GM12878 (cell line): ENCODE measurements around the gene AP1S3. TPM values are rescaled to one million over a fixed set of nuclear protein-coding genes. Genes with fewer than 3 reads are reported as not detected.
A peak's percentile ranks its signal among the peaks of the same experiment; 100 is the strongest.

Experiments used
- ATAC-seq: fragments of 200-7000 bp; cut with Tn5 transposase; 3 replicates; pipeline ENCODE4 v1.9.1; 2020; ENCODE audit warnings: mild to moderate bottlenecking, moderate library complexity
- BruUV-seq: library from RNA; stranded (reverse); fragments of 400-500 nt; replicated peaks from 2 replicates; lab custom pipeline; 2021; lab: Mats Ljungman, UMichigan
- CTCF ChIA-PET: fragments of 300-600 bp; sonication (Branson Sonifier 250); formaldehyde crosslinking; extraction: SDS; loops from one replicate; lab custom pipeline; 2021; ENCODE audit warnings: inconsistent platforms; lab: Yijun Ruan, JAX
- POLR2A ChIA-PET: fragments of 350-600 bp; formaldehyde crosslinking; extraction: SDS; loops from one replicate; lab custom pipeline; 2021; ENCODE audit warnings: inconsistent platforms; lab: Charles Lee
- RAD21 ChIA-PET: fragments of 300-600 bp; sonication (Branson Sonifier 250); formaldehyde crosslinking; loops from one replicate; lab custom pipeline; 2023; ENCODE audit warnings: antibody characterized with exemption; ENCODE audit not compliant: unreplicated experiment; lab: Charles Lee
- SMC1A ChIA-PET: fragments of 300-600 bp; sonication (Branson Sonifier 250); formaldehyde crosslinking; loops from one replicate; lab custom pipeline; 2023; ENCODE audit not compliant: unreplicated experiment, uncharacterized antibody; lab: Charles Lee
- DNase-seq: peaks from one replicate; pipeline ENCODE4 v3.0.0-alpha.2; 2011; ENCODE audit warnings: low read depth, low spot score
- FAIRE-seq: peaks from 3 replicates; lab custom pipeline; 2011; peaks lifted over from hg19 to GRCh38; lab: Jason Lieb, UNC
- H2AFZ ChIP-seq: 2 replicates; pipeline ENCODE4 v1.6.0; 2011; ENCODE audit warnings: low read depth, low read length, control low read depth; ENCODE audit not compliant: control insufficient read depth
- H3K27ac ChIP-seq: 2 replicates; pipeline ENCODE4 v1.5.1; 2011; ENCODE audit warnings: control low read depth; ENCODE audit not compliant: control insufficient read depth, insufficient read depth
- H3K27me3 ChIP-seq, 2 experiments: replicated peaks in 1 of 2; 2 replicates each; pipeline versions ENCODE4 v1.6.0 to v1.6.1; 2011; ENCODE audit warnings: low read length in 1 of 2; ENCODE audit not compliant: control insufficient read depth in 2 of 2, insufficient read depth in 2 of 2
- H3K36me3 ChIP-seq, 2 experiments: 2 replicates each; pipeline ENCODE4 v1.5.1; 2011; ENCODE audit warnings: low read length in 1 of 2; ENCODE audit not compliant: control insufficient read depth in 2 of 2, insufficient read depth in 2 of 2
- H3K4me1 ChIP-seq: 2 replicates; pipeline ENCODE4 v1.6.1; 2011; ENCODE audit warnings: mild to moderate bottlenecking, low read length, moderate library complexity, mixed read lengths; ENCODE audit not compliant: control insufficient read depth, insufficient read depth
- H3K4me2 ChIP-seq: 2 replicates; pipeline ENCODE4 v1.6.0; 2011; ENCODE audit warnings: control low read depth; ENCODE audit not compliant: control insufficient read depth, insufficient read depth
- H3K4me3 ChIP-seq: fragments of 200-600 bp; sonication (generic); 2 replicates; pipeline ENCODE4 v1.5.1; 2016
- H3K79me2 ChIP-seq: 2 replicates; pipeline ENCODE4 v1.6.0; 2011; ENCODE audit warnings: low read length; ENCODE audit not compliant: control insufficient read depth, insufficient read depth
- H3K9ac ChIP-seq: 2 replicates; pipeline ENCODE4 v1.8.0; 2011; ENCODE audit warnings: low read length, control low read depth, mixed read lengths; ENCODE audit not compliant: control insufficient read depth, insufficient read depth
- H3K9me3 ChIP-seq: replicated peaks from 3 replicates; pipeline ENCODE4 v1.5.1; 2011; ENCODE audit warnings: mild to moderate bottlenecking, low read length; ENCODE audit not compliant: control insufficient read depth, insufficient read depth
- H4K20me1 ChIP-seq: 2 replicates; pipeline ENCODE4 v1.6.0; 2011; ENCODE audit not compliant: control insufficient read depth, insufficient read depth
- BRCA1 ChIP-seq: IDR thresholded peaks from 2 replicates; pipeline ENCODE4 v1.6.1; 2011; ENCODE audit warnings: low read depth, low read length, improper control_type of control experiment
- EP300 ChIP-seq, 2 experiments: fragments of 150-350 bp in 1 of 2; IDR thresholded peaks; 2 replicates each; pipeline ENCODE4 v1.6.1; 2011 to 2012; ENCODE audit warnings: low read depth in 2 of 2, low read length in 2 of 2, borderline replicate concordance in 1 of 2, improper control_type of control experiment in 1 of 2, inconsistent platforms in 1 of 2; ENCODE audit not compliant: control insufficient read depth in 1 of 2
- GABPA ChIP-seq: IDR thresholded peaks from 2 replicates; pipeline ENCODE4 v1.6.1; 2014; ENCODE audit warnings: antibody characterized with exemption, low read depth, mild to moderate bottlenecking, inconsistent platforms
- MXI1 ChIP-seq: fragments of 150-350 bp; IDR thresholded peaks from 2 replicates; pipeline ENCODE4 v1.6.1; 2011; ENCODE audit warnings: low read depth, mild to moderate bottlenecking, inconsistent platforms, low read length, improper control_type of control experiment
- NFIC ChIP-seq: IDR thresholded peaks from 2 replicates; pipeline ENCODE4 v1.6.1; 2012; ENCODE audit warnings: low read depth, mild to moderate bottlenecking, inconsistent platforms, low read length, moderate library complexity
- NR2C2 ChIP-seq: IDR thresholded peaks from 2 replicates; pipeline ENCODE4 v1.6.1; 2011; ENCODE audit warnings: borderline replicate concordance, low read depth; ENCODE audit not compliant: control insufficient read depth, insufficient read length
- NR2F1 ChIP-seq: fragments of 450-650 bp; conservative IDR thresholded peaks from 2 replicates; pipeline ENCODE4 v1.6.1; 2017; ENCODE audit warnings: mild to moderate bottlenecking
- POLR2AphosphoS2 ChIP-seq: IDR thresholded peaks from 2 replicates; pipeline ENCODE4 v1.6.1; 2011; ENCODE audit warnings: low read depth, mild to moderate bottlenecking, low read length, improper control_type of control experiment, moderate library complexity
- RAD21 ChIP-seq: IDR thresholded peaks from 2 replicates; pipeline ENCODE4 v1.6.1; 2011; ENCODE audit warnings: mild to moderate bottlenecking, low read depth, low read length, moderate library complexity; ENCODE audit not compliant: insufficient read depth
- RB1 ChIP-seq: fragments of 450-650 bp; formaldehyde crosslinking; IDR thresholded peaks from 2 replicates; pipeline ENCODE4 v1.6.1; 2017; ENCODE audit warnings: mild to moderate bottlenecking, borderline replicate concordance
- SUPT20H ChIP-seq: IDR thresholded peaks from 2 replicates; pipeline ENCODE4 v1.6.1; 2011; ENCODE audit warnings: low read depth, mild to moderate bottlenecking, low read length, moderate library complexity, borderline replicate concordance; ENCODE audit not compliant: control insufficient read depth
- TCF12 ChIP-seq: IDR thresholded peaks from 2 replicates; pipeline ENCODE4 v1.6.1; 2011; ENCODE audit warnings: low read depth, mild to moderate bottlenecking, low read length
- ZSCAN29 ChIP-seq: fragments of 450-650 bp; IDR thresholded peaks from 2 replicates; pipeline ENCODE4 v1.6.1; 2017; ENCODE audit warnings: mild to moderate bottlenecking, moderate library complexity
- WGBS: methylation state at CpG from one replicate; pipeline ENCODE4 v1.1.6; 2016; ENCODE audit warnings: low lambda C conversion rate; ENCODE audit not compliant: insufficient replicate concordance, insufficient coverage; ENCODE audit errors: missing lambda C conversion rate; 5-methylcytosine and 5-hydroxymethylcytosine counted together
- in situ Hi-C: fragments of 300-500 bp; cut with MboI; formaldehyde crosslinking; loops from 9 replicates; pipeline ENCODE4 v1.14.3; 2018; ENCODE audit warnings: mixed read lengths
- intact Hi-C: fragments of 100-400 bp; cut with micrococcal nuclease; formaldehyde crosslinking; loops from one replicate; pipeline ENCODE4 v1.14.2; 2022; ENCODE audit not compliant: unreplicated experiment
- polyA plus RNA-seq, 11 experiments: library from polyadenylated mRNA; depleted of rRNA in 4 of 11; unstranded in 6 of 11; stranded (reverse) in 5 of 11; fragments of >200 nt; fragmentation: Nextera tagmentation in 4 of 11; fragmentation: Illumina TruSeq in 1 of 11; extraction: Ambion mirVana in 4 of 11; extraction: Trizol in 1 of 11; gene quantifications; 1 replicate in 1 of 11; 2 replicates in 10 of 11; pipeline versions ENCODE4 v1.2.1 to v1.2.3, GENCODE V29; 2011 to 2016; ENCODE audit warnings: inconsistent platforms in 2 of 11, missing spikeins in 2 of 11, low read depth in 1 of 11
- total RNA-seq, 4 experiments: library from RNA; depleted of rRNA in 3 of 4; stranded (reverse); fragments of >200 nt in 3 of 4; fragmentation: Illumina TruSeq in 1 of 4; extraction: Trizol in 1 of 4; gene quantifications; 2 replicates each; pipeline versions ENCODE4 v1.2.1 to v1.2.3, GENCODE V29; 2013 to 2021
- TF ChIP-seq, protein P1 (sequence below): fragments of 450-650 bp; IDR thresholded peaks from 2 replicates; pipeline ENCODE4 v1.6.1; 2016; ENCODE audit warnings: mild to moderate bottlenecking

AP1S3 gene
- total and polyA plus RNA-seq, 10 of the 15 experiments (the other 5 are each of a cell fraction or from before 2014, with no cell fraction given) = 2.6 to 14.3 (median 9.2) TPM

GRCh38 chr2:223811757-223812156, 25.6 kb downstream of the AP1S3 start:
- CTCF ChIA-PET = no interaction called here
- Histone ChIP-seq H3K79me2 (peaks cover 4% of the 10 kb centered on the region), H3K27me3 (no peaks in the 10 kb centered on the region), H3K9ac (no peak overlapping the region)
- no TSS peak for BruUV-seq
- no peak for ATAC-seq
- 96% methylated on average over 2 of the region's 2 CpGs for WGBS
- SMC1A ChIA-PET = interaction anchor here (0.6 to 1.2 kb wide), 2 partner anchors 14 to 857 kb away, joined by 3 to 4 read pairs; no protein-coding TSS in a partner anchor
- intact Hi-C loops = no loop called here
- no peak for TF ChIP-seq ZSCAN29
- TF ChIP-seq BRCA1 = no peak
- no peak for TF ChIP-seq POLR2AphosphoS2
- no peak for TF ChIP-seq SUPT20H
- no peak for TF ChIP-seq GABPA
- no peak for TF ChIP-seq NR2F1
- TF ChIP-seq RB1 = no peak
- no peak for TF ChIP-seq TCF12
- TF ChIP-seq MXI1 = no peak
- TF ChIP-seq RAD21 = no peak
- no peak for TF ChIP-seq EP300 (IDR thresholded peaks at IDR 0.05; ENCODE audit: borderline replicate concordance in 1 of 2, control insufficient read depth in 1 of 2, low read depth in 2 of 2, low read length in 2 of 2)
- TF ChIP-seq, protein P1, sequence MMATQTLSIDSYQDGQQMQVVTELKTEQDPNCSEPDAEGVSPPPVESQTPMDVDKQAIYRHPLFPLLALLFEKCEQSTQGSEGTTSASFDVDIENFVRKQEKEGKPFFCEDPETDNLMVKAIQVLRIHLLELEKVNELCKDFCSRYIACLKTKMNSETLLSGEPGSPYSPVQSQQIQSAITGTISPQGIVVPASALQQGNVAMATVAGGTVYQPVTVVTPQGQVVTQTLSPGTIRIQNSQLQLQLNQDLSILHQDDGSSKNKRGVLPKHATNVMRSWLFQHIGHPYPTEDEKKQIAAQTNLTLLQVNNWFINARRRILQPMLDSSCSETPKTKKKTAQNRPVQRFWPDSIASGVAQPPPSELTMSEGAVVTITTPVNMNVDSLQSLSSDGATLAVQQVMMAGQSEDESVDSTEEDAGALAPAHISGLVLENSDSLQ = no peak
- TF ChIP-seq NFIC = no peak
- TF ChIP-seq NR2C2 = no peak
- TF ChIP-seq, all 136 proteins: peak for 0
- peak; percentile 27 for FAIRE-seq
- peaks cover 2% of the 10 kb centered on the region; the same call in 1 of the 3 replicates for H3K9me3 ChIP-seq
- H3K4me2 ChIP-seq = no peak overlapping the region
- no peaks in the 10 kb centered on the region for H4K20me1 ChIP-seq
- ChIA-PET POLR2A (no interaction called here), RAD21 (no interaction called here)
- no peak overlapping the region for H3K4me3 ChIP-seq
- in situ Hi-C loops = no loop called here
- no peaks in the 10 kb centered on the region for H3K36me3 ChIP-seq
- no peak overlapping the region for H2AFZ ChIP-seq
- no peak overlapping the region for H3K27ac ChIP-seq
- H3K4me1 ChIP-seq = no peaks in the 10 kb centered on the region
- DNase-seq = no peak
